ENCODE measurements around the gene ZNF891. TPM values are rescaled to one million over a fixed set of nuclear protein-coding genes. Genes with fewer than 3 reads are reported as not detected.
A peak's percentile ranks its signal among the peaks of the same experiment; 100 is the strongest.

The ZNF891 gene
- 1.0 and 1.2 TPM in 2 replicates for total RNA-seq (2014; rRNA removed)
- polyA plus RNA-seq (2012), result 0.23 TPM

DNA sequence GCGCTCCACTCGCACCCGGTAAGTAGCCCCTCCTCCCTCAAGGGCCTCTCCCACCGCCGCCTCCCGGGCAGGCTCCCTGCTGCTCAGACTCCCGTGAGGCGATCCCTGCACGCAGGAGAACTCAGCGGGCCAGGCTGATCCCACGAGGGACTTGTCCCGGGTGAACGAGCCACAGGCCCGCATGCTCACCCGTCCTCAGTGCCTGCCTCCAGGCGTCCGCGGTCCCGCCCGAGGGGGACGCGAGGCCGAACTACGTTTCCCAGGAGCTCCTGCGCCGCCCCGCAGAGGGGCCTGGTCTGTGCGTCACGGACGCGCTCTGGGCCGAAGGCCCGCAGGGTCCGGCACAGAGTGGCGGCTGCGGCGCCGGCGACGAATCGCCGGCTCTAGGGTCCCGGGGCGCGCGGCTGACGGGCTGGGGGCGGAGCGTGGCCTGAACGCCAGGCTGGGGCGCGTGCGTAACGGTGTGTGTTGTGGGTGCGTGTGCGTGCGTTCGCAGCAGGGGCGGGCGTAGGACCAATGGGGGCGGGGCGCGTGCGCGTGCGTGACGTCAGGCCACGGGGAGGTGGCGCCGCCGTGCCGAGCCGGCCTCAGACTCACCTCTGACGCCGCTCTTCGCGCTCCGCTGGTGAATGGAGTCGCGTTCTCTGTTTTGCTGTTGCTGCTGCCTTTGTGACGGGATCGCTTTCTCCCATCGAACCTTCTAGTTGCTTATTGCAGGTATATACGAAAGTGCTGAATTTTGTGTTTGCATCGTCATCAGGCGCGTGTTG is at the start of gene ZNF891, which contains the start of gene ZNF10:
TSS of gene ZNF891 (minus strand) at position 237 of the 770 bp plus-strand sequence. CDS start 8,356 bp downstream, outside the sequence.
TSS of gene ZNF10 (plus strand) at position 590 of the 770 bp plus-strand sequence. CDS start 13,866 bp downstream, outside the sequence.
- peak; percentile 94 for DNase-seq (ENCODE audit: low read depth)

DNA sequence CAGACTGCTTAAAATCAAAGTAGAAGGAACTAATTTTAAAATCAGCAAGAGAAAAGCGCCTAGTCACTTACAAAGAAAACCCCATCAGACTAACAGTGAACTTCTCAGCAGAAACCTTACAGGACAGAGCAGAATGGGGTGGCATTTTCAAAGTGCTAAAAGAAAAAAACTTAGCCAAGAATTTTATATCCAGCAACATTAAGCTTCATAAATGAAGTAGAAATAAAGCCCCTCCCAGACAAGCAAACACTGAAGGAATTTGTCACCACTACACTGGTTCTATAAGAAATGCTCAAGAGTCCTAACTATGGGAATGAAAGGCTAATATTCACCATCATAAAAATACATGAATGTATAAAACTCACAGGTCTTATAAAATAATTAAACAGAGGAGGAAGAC is 44.8 kb upstream of the ZNF891 start:
- no peak for DNase-seq (ENCODE audit: low read depth)

DNA sequence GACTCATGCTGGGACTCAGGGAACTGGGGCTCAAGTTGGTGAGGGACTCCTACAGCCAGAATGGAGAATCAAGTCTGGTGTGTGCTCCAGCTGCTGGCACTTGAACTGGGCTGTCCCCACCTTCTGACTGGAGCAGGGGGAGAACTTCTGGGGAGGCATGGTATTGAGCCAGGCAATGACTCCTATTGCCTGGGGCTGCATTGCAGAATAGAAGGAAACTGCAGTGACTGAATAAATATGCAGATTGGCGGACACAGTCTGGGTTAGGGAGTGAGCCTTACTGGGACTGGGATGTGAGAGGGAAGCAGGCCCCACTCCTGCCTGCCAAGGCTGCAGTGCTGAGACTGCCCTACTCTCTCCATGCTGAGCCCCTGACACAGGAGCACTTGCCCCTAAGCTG is 42.4 kb upstream of the ZNF891 start:
- DNase-seq (ENCODE audit: low read depth), result no peak

DNA sequence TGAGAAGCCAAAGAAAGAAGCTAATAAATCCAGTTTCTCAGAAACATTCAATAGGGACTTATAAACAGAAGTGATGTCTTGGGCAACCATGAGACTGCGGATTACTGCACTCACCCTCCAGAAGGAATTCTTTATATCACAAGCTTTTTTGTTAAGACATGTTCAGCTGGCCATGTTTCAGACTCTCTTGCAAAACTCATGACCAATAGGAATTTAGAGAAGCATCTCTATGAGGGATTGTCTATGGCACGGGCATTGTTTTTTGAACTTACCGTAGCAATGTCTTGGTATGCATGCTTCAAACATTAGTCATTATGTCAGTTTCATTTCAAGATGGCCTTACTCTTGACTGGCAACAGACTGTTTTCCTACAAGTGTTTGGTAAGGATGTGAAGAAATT is 35.7 kb upstream of the ZNF891 start:
- no peak for DNase-seq (ENCODE audit: low read depth)

DNA sequence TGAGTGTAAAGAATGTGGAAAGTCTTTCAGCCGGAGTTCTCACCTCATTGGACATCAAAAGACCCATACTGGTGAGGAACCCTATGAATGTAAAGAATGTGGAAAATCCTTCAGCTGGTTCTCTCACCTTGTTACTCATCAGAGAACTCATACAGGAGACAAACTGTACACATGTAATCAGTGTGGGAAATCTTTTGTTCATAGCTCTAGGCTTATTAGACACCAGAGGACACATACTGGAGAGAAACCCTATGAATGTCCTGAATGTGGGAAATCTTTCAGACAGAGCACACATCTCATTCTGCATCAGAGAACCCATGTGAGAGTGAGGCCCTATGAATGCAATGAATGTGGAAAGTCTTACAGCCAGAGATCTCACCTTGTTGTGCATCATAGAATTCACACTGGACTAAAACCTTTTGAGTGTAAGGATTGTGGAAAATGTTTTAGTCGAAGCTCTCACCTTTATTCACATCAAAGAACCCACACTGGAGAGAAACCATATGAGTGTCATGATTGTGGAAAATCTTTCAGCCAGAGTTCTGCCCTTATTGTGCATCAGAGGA is 26.1 kb upstream of the ZNF891 start:
- DNase-seq (ENCODE audit: low read depth), result no peak

DNA sequence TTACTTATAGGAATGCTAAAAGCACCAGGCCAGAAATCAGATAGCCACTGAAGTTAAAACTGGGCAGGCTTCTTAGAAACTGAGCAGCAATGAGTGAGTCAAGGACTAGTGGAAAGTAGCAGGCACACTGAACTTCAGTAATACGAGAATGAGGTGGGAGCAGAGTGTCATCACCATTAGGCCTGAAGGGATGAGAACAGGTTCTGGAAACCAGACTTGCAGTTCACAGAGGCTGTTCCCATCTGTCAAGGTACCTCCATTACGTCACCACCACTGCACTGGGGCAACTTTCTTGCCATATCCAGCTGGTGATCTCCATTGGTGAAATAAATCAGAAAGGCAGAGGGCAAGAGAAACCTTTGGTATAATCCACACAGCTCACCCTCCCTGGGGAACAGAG is 15.9 kb upstream of the ZNF891 start:
- no peak for DNase-seq (ENCODE audit: low read depth)

DNA sequence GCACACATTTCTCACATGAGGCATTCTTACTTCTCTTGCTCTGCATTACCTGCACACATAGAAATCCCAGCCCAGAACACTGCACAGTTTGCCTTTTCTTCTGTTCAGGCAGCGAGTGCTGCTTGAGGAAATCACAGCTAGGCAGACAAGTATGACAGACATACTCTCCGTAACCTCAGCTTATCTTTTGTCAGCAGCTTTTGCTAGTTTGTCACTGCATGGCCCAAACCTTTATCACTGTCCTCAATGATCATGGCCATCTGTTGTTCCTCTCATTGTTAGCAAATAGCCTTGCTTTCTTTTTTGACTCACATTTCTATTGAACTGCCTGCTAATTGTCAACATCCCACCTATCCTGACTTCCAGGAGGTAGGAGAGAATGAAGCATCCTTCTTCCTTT is 5.7 kb upstream of the ZNF891 start:
- no peak for DNase-seq (ENCODE audit: low read depth)

DNA sequence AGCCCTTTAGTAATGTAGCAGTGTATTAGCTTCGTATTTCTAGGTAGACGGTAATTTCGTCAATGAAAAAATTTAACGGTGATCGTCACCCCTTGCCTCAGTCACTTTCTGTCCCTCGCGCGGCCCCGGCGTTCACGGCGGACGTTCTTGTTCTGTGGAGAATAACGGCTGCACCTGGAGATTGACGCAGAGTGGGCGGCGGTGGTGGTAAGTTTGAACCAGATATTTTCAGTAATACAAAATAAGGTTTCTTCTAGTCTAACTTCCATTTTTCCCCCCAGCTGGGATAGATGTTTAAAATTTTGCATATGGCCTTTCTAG is 694 bp upstream of the ZNF891 start:
- DNase-seq (ENCODE audit: low read depth), result no peak

DNA sequence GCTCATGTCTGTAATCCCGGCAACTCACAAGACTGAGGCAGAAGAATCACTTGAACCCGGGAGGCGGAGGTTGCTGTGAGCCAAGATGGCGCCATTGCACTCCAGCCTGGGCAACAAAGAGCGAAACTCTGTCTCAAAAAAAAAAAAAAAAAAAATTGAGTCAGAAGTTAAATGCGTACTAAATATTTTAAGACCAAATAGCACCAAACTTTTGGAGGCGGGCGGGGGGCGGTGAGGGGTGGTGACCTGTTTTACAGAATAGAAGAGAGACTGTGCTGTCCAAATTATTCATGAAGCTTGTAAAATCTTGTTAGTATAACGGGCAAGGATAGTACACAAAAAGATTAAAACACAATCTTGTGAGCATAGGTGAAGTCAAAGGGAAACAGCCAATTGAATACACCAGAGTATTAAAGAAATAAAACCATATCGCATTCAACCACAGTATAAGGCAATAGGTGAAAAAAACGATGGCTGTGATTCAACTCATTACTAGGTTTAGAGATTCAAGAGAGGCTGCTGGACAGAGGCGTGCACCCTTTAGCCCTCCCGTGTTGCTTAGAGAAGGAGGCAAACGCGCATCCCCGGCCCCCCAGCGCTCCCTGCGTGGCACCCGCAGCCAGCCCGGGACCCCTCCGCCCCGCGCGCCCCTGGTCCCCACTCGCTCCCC is 571 bp downstream of the ZNF891 start:
- peak; percentile 26 for DNase-seq (ENCODE audit: low read depth)

DNA sequence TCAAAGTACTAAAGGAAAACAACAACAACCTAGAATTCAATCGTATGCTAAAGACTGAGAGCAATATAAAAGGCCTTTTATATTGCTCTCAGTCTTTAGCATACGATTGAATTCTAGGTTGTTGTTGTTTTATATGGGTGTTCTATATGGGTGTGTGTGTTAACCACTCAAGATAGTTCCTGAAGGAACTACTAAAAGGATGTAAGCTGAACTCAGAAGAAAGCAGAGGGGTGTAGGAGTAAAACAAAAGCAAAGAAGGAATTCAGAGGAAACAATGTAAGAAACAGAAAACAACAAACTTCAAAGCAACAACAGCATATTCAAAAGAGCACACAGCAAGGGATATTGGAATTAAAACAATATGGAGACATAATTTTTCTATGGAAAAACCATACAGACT is 5.4 kb downstream of the ZNF891 start:
- no peak for DNase-seq (ENCODE audit: low read depth)

DNA sequence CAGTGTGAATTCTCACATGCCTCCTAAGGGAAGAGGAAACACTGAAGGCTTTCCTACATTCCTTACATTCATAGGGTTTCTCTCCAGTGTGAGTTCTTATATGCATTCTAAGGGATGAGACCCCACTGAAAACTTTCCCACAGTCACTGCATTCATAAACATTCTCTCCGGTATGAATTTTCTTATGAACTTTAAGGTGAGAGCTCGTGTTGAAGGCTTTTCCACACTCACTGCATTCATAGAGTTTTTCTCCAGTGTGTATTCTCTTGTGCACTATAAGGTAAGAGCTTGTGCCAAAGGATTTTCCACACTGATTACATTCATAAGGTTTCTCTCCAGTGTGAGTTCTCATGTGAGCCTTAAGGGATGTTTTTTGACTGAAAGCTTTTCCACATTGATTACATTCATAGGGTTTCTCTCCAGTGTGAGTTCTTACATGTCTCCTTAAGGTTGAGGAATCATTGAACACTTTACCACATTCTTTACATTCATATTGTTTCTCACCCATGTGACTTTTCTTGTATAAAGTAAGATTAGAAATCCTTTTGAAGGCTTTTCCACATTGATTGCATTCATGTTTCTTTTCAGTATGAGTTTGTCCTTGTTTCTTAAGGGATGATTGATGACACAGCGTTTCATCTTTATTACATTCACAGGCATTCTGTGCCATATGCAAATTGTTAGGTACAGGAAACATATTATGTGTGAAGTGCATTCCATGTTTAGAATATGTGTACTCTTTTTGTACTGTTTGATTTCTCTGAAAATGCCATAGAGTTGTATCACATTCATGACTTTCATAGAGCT is 9.5 kb downstream of the ZNF891 start:
- DNase-seq (ENCODE audit: low read depth), result peak; percentile 3

DNA sequence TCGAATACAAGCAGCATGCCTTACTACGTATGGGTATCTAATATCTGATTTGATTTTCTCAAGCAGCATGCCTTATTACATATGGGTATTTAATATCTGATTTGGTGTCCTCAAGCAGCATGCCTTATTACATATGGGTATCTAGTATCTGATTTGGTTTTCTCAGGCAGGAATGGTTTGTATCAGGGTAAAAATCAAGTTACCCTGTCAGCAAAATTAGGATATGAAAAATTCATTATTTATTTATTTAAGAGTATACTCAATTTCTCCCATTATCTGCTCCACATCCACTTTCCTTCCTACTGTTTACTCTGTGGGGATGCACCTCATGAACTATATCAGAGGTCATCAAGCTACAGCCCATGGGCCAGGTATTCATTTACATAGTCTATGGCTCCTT is 21.9 kb downstream of the ZNF891 start:
- no peak for DNase-seq (ENCODE audit: low read depth)

DNA sequence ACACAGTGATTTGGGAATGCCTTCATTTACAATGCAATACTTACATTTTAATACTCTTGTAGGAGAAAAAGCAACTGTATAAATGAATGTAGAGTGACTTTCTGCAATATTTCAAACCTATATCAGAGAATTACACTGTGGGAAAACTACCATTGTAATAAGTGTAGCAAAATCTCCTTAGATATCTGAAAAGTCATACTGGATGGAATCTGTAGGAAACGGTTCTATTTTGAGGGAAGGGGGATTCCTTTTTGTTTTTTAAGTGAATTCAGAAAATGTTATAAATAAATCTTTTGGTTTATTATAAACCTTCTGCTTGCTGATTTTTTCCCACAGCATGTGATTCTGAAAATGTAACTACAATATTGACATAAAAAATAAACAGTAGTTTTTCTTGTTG is 23.0 kb downstream of the ZNF891 start:
- DNase-seq (ENCODE audit: low read depth), result no peak

DNA sequence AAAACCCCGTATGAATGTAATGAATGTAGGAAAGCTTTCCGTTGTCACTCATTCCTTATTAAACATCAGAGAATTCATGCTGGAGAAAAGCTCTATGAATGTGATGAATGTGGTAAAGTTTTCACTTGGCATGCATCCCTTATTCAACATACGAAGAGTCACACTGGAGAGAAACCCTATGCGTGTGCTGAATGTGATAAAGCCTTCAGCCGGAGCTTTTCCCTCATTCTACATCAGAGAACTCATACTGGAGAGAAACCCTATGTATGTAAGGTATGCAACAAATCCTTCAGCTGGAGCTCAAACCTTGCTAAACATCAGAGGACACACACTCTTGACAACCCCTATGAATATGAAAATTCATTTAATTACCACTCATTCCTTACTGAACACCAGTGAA is 23.8 kb downstream of the ZNF891 start:
- peak; percentile 10 for DNase-seq (ENCODE audit: low read depth)

DNA sequence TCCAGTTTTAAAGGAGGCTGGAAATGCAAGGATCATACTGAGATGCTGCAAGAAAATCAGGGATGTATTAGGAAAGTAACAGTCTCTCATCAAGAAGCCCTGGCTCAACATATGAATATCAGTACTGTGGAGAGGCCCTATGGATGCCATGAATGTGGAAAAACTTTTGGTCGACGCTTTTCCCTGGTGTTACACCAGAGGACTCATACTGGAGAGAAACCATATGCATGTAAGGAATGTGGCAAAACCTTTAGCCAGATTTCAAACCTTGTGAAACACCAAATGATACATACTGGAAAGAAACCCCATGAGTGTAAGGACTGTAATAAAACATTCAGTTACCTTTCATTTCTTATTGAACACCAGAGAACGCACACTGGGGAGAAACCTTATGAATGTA is 24.5 kb downstream of the ZNF891 start:
- DNase-seq (ENCODE audit: low read depth), result peak; percentile 5

DNA sequence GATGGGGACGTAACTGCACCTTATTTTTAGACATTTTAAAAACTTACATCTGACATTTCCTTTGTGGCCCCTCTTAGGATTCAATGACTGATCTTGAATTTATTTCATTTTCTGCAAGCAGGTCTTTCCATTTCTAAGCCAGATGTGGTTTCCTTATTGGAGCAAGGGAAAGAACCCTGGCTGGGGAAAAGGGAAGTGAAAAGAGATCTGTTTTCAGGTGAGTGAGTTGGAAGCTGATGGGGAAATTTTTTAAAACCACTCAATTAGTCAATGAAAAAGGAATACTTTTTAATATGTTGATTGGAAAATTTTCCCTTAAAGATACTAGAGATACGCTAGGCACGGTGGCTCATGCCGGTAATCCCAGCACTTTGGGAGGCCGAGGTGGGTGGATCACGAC is 46.7 kb downstream of the ZNF891 start:
- no peak for DNase-seq (ENCODE audit: low read depth)

DNA sequence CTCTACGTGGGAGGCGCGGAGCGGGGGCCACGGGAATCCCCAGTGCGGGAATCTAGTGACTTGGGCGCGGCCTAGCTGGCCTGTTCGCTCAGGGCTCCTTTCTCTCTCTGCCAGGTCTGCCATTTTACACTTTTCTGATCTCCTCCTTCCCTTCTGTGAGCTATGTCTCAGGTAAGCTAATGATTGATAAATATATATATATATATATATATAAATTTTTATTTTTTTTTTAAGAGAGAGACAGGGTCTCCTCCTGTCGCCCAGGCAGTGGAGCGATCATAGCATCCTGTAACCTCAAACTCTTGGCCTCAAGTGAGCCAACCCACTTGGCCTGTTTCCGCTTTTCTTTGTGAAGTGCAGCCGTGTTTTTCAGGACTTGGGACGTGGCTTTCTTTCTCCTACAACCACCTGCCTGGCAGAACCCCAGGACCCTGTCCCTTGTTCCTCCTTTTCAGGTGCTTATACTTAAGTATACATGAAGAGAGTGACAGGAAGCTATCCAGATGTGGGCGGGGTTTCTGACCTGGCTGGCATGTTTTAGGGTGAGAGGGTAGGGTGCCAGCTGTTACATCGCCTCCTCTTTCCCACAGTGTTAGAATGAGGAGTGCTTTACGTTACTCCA is 48.8 kb downstream of the ZNF891 start:
- DNase-seq (ENCODE audit: low read depth), result no peak

DNA sequence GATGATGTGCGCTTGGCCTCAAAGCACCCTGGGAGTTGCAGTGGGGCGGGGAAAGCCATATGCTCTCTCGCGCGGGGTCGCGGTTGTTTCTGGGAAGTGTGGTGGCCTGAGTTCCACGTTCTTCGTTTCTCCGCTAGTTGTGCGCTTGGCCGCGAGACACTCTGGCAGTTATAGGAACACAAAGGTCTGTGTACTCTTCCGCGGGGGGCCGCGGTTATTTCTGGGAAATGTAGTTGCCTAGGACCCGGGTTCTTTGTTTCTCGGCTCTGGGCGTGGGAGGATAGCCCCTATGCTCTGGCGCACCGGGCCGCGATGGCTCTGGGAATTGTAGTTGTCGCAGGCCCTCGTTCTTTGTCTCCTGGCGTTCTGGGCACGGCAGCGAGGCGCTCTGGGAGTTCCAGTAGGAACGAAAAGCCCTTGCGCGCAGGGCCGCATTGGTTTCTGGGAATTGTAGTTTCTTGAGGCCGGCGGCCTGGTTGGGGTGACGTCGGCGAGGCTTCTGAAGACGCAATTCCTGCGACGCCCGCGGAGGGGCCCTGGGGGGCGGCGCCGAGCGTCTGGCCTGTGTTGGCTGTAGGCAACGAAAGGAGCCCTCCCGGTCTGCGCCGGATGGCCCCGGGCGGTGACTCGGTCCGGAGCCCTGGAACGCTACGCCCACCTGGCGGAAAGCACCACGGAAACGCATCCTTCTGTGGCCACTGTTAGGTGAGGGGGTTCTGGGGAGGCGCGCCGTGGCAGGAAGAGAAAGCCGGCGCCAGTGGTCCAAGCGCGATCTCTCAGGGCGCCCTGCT is 49.5 kb downstream of the ZNF891 start, which contains the start of gene ZNF140:
TSS of gene ZNF140 (plus strand) at position 556 of the 791 bp plus-strand sequence. CDS start 398 bp downstream, outside the sequence.
- DNase-seq (ENCODE audit: low read depth), result peak; percentile 93

DNA sequence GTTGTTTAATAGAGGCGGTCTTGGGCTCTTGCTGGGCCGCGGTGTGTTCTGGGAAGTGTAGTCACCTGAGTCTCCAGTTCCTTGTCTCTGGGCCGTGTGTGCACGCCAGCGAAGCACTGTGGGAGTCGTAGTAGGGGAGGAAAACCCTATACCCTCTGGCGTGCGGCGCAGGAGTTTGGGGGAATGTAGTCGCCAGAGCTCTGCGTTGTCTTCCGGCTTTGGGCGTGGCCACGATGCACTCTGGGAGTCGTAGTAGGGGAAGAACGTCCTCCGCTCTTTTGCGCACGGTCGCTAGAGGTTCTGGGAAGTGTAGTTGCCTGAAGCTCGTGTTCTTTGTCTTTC is 50.1 kb downstream of the ZNF891 start:
- peak; percentile 98 for DNase-seq (ENCODE audit: low read depth)

DNA sequence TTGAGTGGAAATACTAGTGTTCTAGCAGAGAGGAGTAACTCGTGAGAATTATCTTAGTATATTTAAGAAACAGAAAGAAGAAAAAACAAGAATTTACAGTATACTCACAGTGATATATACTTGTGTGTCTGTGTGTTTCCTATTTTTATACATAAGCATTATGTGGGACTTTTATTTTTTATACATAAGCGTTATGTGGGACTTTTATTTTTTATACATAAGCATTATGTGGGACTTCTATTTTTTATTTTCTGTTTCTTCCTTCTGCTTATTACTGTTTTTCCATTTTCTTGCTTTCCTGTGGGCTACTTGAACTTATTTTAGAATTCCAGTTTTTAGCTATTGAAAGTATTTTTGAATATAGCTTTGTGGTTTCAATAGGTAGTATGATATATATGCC is 56.2 kb downstream of the ZNF891 start:
- no peak for DNase-seq (ENCODE audit: low read depth)

DNA sequence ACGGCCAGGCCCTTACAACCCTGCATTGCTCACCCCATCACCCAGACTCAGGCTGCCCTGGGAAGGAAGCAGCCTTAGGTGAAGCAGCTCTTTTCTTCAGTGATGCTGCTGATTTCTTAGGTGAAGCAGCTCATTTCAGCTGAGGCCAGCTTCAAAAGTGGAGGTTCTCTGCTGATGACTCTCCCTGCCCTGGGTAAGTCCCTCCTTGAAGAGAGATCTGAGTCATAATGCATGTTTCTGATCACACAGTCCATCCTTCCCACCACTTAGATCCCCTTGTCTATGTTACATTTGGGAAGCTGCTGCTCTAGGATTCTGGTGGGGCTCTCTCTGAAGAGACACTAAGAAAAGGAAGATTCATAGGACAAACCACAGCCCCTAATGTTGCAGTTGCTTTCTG is 66.5 kb downstream of the ZNF891 start:
- no peak for DNase-seq (ENCODE audit: low read depth)

Data from LHCN-M2 (cell line).